Kidney tubule cell (primary cell): ENCODE results near the gene NOMO2.
"Not testable (repeated sequence)": the region's sequence is repeated elsewhere in the genome, so short reads cannot be mapped to it uniquely, and the experiment has no call there.

Source experiments
- DNase-seq: peaks from one replicate; pipeline ENCODE4 v3.0.0-alpha.2; 2018; ENCODE audit warnings: low spot score

Gene NOMO2

GRCh38 chr16:18575298-18575917, 13.5 kb upstream of the NOMO2 start:
- DNase-seq: not testable (repeated sequence)

- DNase-seq: not testable (repeated sequence)
Measured at GRCh38 chr16:18573887-18574286, 12.0 kb upstream of the NOMO2 start.

- DNase-seq: not testable (repeated sequence)
Measured at GRCh38 chr16:18572973-18573372, 11.1 kb upstream of the NOMO2 start.

- not testable (repeated sequence) for DNase-seq
Measured at GRCh38 chr16:18571307-18571850, 9.5 kb upstream of the NOMO2 start.

GRCh38 chr16:18570529-18571306, 8.8 kb upstream of the NOMO2 start:
- not testable (repeated sequence) for DNase-seq

GRCh38 chr16:18560416-18561220, 1.3 kb downstream of the NOMO2 start:
- not testable (repeated sequence) for DNase-seq

- not testable (repeated sequence) for DNase-seq
Measured at GRCh38 chr16:18553671-18554070, 8.2 kb downstream of the NOMO2 start.

- DNase-seq: not testable (repeated sequence)
Measured at GRCh38 chr16:18547382-18547781, 14.5 kb downstream of the NOMO2 start.

- DNase-seq: not testable (repeated sequence)
Measured at GRCh38 chr16:18546853-18547252, 15.0 kb downstream of the NOMO2 start.

GRCh38 chr16:18544232-18545081, 17.4 kb downstream of the NOMO2 start:
- not testable (repeated sequence) for DNase-seq

- DNase-seq: not testable (repeated sequence)
Measured at GRCh38 chr16:18541912-18542311, 20.0 kb downstream of the NOMO2 start.

GRCh38 chr16:18537004-18537403, 24.9 kb downstream of the NOMO2 start:
- DNase-seq: not testable (repeated sequence)

GRCh38 chr16:18535519-18536168, 26.3 kb downstream of the NOMO2 start:
- DNase-seq: not testable (repeated sequence)

- DNase-seq: not testable (repeated sequence)
Measured at GRCh38 chr16:18534308-18534707, 27.6 kb downstream of the NOMO2 start.

GRCh38 chr16:18531323-18531722, 30.6 kb downstream of the NOMO2 start:
- DNase-seq: not testable (repeated sequence)

- DNase-seq: not testable (repeated sequence)
Measured at GRCh38 chr16:18530329-18530728, 31.6 kb downstream of the NOMO2 start.

GRCh38 chr16:18526547-18526946, 35.4 kb downstream of the NOMO2 start:
- not testable (repeated sequence) for DNase-seq

GRCh38 chr16:18525882-18526482, 35.9 kb downstream of the NOMO2 start:
- not testable (repeated sequence) for DNase-seq

- DNase-seq: not testable (repeated sequence)
Measured at GRCh38 chr16:18522637-18523036, 39.3 kb downstream of the NOMO2 start.
